ENCODE results near the gene CTU2.

CTU2 gene

GRCh38 chr16:88754912-88755744 is 48.8 kb downstream of the CTU2 start:
- no peaks in the 10 kb centered on the region for H3K9me3 ChIP-seq (ENCODE audit: control insufficient read depth, insufficient read depth, low read length)
- no peak overlapping the region for H3K4me3 ChIP-seq (ENCODE audit: low read length)
- no peaks in the 10 kb centered on the region for H3K27me3 ChIP-seq (ENCODE audit: control insufficient read depth, low read length)
- H3K4me1 ChIP-seq (ENCODE audit: control insufficient read depth, low read length): no peaks in the 10 kb centered on the region
- no peak overlapping the region for H3K27ac ChIP-seq (ENCODE audit: low read depth, low read length)
- peaks cover 12% of the 10 kb centered on the region; the same call in 1 of the 2 replicates for H4K20me1 ChIP-seq (ENCODE audit: control insufficient read depth, insufficient read depth, low read depth, low read length)
- H3F3A ChIP-seq (ENCODE audit: control insufficient read depth, insufficient read depth): no peaks in the 10 kb centered on the region
- no peak overlapping the region for H3K4me2 ChIP-seq (ENCODE audit: low read length)
- no peaks in the 10 kb centered on the region for H3K9me2 ChIP-seq (replicated peaks; ENCODE audit: control insufficient read depth, low read length)
- TF ChIP-seq EZH2phosphoT487 (IDR thresholded peaks at IDR 0.05; ENCODE audit: borderline replicate concordance, low read length) (no peak), CTCF (IDR thresholded peaks at IDR 0.05; ENCODE audit: low read depth, low read length, poor library complexity, severe bottlenecking) (no peak)
- peaks cover 18% of the 10 kb centered on the region for H3K36me3 ChIP-seq (ENCODE audit: control insufficient read depth, low read length)
- peaks cover 95% of the 10 kb centered on the region for H3K79me2 ChIP-seq (ENCODE audit: control insufficient read depth, low read length)

- no peak overlapping the region for H3K27ac ChIP-seq (ENCODE audit: low read depth, low read length)
- H3K4me3 ChIP-seq (ENCODE audit: low read length): no peak overlapping the region
Measured at GRCh38 chr16:88755745-88756443, 49.6 kb downstream of the CTU2 start.

DNA sequence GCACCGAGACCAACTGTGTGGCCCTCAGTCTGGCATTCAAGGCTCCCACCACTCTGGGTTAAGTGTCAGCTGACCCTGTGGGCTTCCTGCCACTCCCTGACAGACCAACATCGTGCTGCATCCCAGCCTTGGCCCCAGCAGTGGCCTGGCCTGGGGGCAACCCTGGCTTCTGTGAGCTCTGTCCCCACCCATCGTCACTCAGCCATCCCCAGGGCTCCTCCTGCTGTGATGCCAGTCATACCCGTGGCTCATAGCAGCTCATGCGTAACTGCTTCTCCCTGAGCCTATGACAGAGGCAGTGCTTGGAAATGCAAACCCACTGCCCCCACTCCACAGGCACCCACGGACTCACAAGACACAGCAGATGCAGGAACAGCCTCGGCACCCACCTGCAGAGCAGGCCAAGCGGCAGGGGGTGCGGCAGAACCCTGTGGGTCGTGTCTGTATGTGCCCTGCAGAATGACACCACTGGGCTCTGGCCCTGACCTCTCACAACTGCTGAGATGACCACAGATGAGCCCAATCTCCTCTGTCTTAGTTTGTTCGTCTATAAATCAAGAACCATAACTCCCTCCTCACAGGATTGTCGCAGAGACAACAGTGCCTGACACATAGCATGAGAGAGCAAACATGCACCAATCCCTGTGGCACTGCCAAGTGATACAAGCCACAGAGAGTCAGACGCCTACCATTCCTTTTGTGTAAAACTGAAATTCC is 52.1 kb downstream of the CTU2 start:
- no peaks in the 10 kb centered on the region for H3F3A ChIP-seq (ENCODE audit: control insufficient read depth, insufficient read depth)

More at GRCh38 chr16:88755745-88756443, 49.6 kb downstream of the CTU2 start:
- Histone ChIP-seq H3K9me2 (replicated peaks; ENCODE audit: control insufficient read depth, low read length) (no peaks in the 10 kb centered on the region), H3K9me3 (ENCODE audit: control insufficient read depth, insufficient read depth, low read length) (no peaks in the 10 kb centered on the region), H3K79me2 (ENCODE audit: control insufficient read depth, low read length) (peaks cover 95% of the 10 kb centered on the region), H4K20me1 (ENCODE audit: control insufficient read depth, insufficient read depth, low read depth, low read length) (peaks cover 12% of the 10 kb centered on the region; the same call in 1 of the 2 replicates), H3K4me2 (ENCODE audit: low read length) (no peak overlapping the region), H3F3A (ENCODE audit: control insufficient read depth, insufficient read depth) (no peaks in the 10 kb centered on the region), H3K4me1 (ENCODE audit: control insufficient read depth, low read length) (no peaks in the 10 kb centered on the region), H3K36me3 (ENCODE audit: control insufficient read depth, low read length) (peaks cover 18% of the 10 kb centered on the region), H3K27me3 (ENCODE audit: control insufficient read depth, low read length) (no peaks in the 10 kb centered on the region)
- TF ChIP-seq EZH2phosphoT487 (IDR thresholded peaks at IDR 0.05; ENCODE audit: borderline replicate concordance, low read length): no peak
- no peak for TF ChIP-seq CTCF (IDR thresholded peaks at IDR 0.05; ENCODE audit: low read depth, low read length, poor library complexity, severe bottlenecking)

More for the DNA sequence above, 52.1 kb downstream of the CTU2 start:
- Histone ChIP-seq H3K9me3 (ENCODE audit: control insufficient read depth, insufficient read depth, low read length) (no peaks in the 10 kb centered on the region), H4K20me1 (ENCODE audit: control insufficient read depth, insufficient read depth, low read depth, low read length) (peaks cover 23% of the 10 kb centered on the region; the same call in 1 of the 2 replicates), H3K4me3 (ENCODE audit: low read length) (no peak overlapping the region), H3K4me2 (ENCODE audit: low read length) (no peak overlapping the region), H3K9me2 (replicated peaks; ENCODE audit: control insufficient read depth, low read length) (no peaks in the 10 kb centered on the region), H3K27ac (ENCODE audit: low read depth, low read length) (no peak overlapping the region), H3K36me3 (ENCODE audit: control insufficient read depth, low read length) (peaks cover 8% of the 10 kb centered on the region), H3K79me2 (ENCODE audit: control insufficient read depth, low read length) (peaks cover 99% of the 10 kb centered on the region), H3K4me1 (ENCODE audit: control insufficient read depth, low read length) (no peaks in the 10 kb centered on the region), H3K27me3 (ENCODE audit: control insufficient read depth, low read length) (no peaks in the 10 kb centered on the region)
- TF ChIP-seq CTCF (IDR thresholded peaks at IDR 0.05; ENCODE audit: low read depth, low read length, poor library complexity, severe bottlenecking): no peak
- TF ChIP-seq EZH2phosphoT487 (IDR thresholded peaks at IDR 0.05; ENCODE audit: borderline replicate concordance, low read length): no peak
